ENCODE data around the gene LSM14A. TPM values are rescaled to one million over a fixed set of nuclear protein-coding genes. Genes with fewer than 3 reads are reported as not detected.

Gene LSM14A
- total RNA-seq, 4 donors from 2014 or later: 94.4 to 172 (median 130) TPM

- no peak overlapping the region for H3K4me3 ChIP-seq
- peaks cover 0 to 15% (median 10%) of the 10 kb centered on the region in 4 donors for H3K4me1 ChIP-seq
- 77% methylated on average over 18 of the region's 18 CpGs for WGBS
- no peak for DNase-seq (ENCODE audit: extremely low spot score)
- peaks cover 21 to 79% (median 62%) of the 10 kb centered on the region in 4 donors for H3K36me3 ChIP-seq
- intact Hi-C loops (cut with DNase I): no loop called here
- peak overlapping the region in 1 of 4 donors; percentile 14 for H3K27ac ChIP-seq (replicated peaks in 1 of 4)
- no peaks in the 10 kb centered on the region for H3K27me3 ChIP-seq
- H3K9me3 ChIP-seq: no peaks in the 10 kb centered on the region
- TF ChIP-seq, protein P1, sequence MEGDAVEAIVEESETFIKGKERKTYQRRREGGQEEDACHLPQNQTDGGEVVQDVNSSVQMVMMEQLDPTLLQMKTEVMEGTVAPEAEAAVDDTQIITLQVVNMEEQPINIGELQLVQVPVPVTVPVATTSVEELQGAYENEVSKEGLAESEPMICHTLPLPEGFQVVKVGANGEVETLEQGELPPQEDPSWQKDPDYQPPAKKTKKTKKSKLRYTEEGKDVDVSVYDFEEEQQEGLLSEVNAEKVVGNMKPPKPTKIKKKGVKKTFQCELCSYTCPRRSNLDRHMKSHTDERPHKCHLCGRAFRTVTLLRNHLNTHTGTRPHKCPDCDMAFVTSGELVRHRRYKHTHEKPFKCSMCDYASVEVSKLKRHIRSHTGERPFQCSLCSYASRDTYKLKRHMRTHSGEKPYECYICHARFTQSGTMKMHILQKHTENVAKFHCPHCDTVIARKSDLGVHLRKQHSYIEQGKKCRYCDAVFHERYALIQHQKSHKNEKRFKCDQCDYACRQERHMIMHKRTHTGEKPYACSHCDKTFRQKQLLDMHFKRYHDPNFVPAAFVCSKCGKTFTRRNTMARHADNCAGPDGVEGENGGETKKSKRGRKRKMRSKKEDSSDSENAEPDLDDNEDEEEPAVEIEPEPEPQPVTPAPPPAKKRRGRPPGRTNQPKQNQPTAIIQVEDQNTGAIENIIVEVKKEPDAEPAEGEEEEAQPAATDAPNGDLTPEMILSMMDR (IDR thresholded peaks at IDR 0.05): no peak
- no peak for TF ChIP-seq POLR2AphosphoS5 (IDR thresholded peaks at IDR 0.05)
- TF ChIP-seq POLR2A (IDR thresholded peaks at IDR 0.05; ENCODE audit: low read depth): no peak
- TF ChIP-seq EP300 (IDR thresholded peaks at IDR 0.05): no peak
Observed at GRCh38 chr19:34217952-34218817, 45.9 kb downstream of the LSM14A start.

DNA sequence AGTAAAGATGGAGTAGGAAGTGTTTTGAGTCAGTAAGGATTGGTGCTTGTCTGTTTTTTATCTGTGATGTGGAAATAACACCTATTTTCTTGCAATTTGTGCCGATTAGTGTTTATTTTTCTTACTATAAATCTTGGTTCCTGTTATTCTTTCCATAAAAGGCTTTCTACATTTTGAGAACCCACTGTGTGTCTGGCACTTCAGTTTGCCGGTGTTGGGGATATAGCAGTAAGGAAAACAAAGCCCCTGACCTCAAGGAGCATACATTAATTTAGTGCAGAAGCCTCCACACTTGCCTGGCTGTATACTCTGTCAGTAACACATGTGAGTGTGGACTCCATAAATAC is 46.5 kb downstream of the LSM14A start:
- Histone ChIP-seq H3K9me3 (no peaks in the 10 kb centered on the region), H3K4me3 (no peak overlapping the region), H3K27ac (replicated peaks in 1 of 4) (peak overlapping the region in 1 of 4 donors; percentile 14), H3K4me1 (peaks cover 0 to 15% (median 10%) of the 10 kb centered on the region in 4 donors), H3K36me3 (peaks cover 27 to 79% (median 64%) of the 10 kb centered on the region in 4 donors), H3K27me3 (no peaks in the 10 kb centered on the region)
- 33% methylated on average over 2 of the region's 2 CpGs for WGBS
- no peak for DNase-seq (ENCODE audit: extremely low spot score)
- intact Hi-C loops (cut with DNase I): no loop called here
- TF ChIP-seq EP300 (IDR thresholded peaks at IDR 0.05) (no peak), POLR2A (IDR thresholded peaks at IDR 0.05; ENCODE audit: low read depth) (no peak), POLR2AphosphoS5 (IDR thresholded peaks at IDR 0.05) (no peak)
- TF ChIP-seq, protein P1 (IDR thresholded peaks at IDR 0.05): no peak

DNA sequence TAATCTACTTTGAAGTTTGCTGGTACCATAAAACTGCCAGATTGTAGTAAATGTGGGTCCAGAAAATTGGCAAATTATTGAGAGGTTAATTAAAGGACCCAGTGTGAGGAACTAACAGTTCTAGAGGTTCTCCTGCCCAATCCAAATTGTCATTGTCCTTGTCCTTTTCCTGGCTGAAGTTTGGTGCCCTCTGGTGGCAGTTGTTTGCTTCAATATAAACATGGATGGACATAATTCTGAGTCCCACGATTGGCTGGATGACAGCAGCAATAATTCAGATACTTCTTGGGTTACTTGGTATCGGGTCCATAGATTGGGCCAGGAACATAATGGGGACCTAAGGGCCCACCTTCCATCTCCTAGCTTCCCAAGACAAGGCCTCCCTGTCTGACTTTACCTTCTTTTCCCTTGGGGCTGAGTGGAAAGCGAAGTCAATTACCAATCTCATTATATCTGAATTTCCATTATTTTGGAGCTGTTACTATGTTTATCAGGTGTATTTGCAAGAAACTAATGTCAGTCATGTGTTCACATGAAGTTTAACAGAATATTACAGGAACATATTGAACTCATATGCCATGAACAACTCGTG is 48.3 kb downstream of the LSM14A start:
- 80% methylated on average over 4 of the region's 4 CpGs for WGBS
- no peaks in the 10 kb centered on the region for H3K9me3 ChIP-seq
- peaks cover 0 to 20% (median 10%) of the 10 kb centered on the region in 4 donors for H3K4me1 ChIP-seq
- H3K27ac ChIP-seq (replicated peaks in 1 of 4): no peak overlapping the region
- no peak overlapping the region for H3K4me3 ChIP-seq
- no peak for DNase-seq (ENCODE audit: extremely low spot score)
- peaks cover 43 to 83% (median 70%) of the 10 kb centered on the region in 4 donors for H3K36me3 ChIP-seq
- intact Hi-C loops (cut with DNase I): no loop called here
- TF ChIP-seq, protein P1 (IDR thresholded peaks at IDR 0.05): peak; percentile 48 to 72 (median 52)
- TF ChIP-seq EP300 (IDR thresholded peaks at IDR 0.05): no peak
- no peak for TF ChIP-seq POLR2AphosphoS5 (IDR thresholded peaks at IDR 0.05)
- TF ChIP-seq POLR2A (IDR thresholded peaks at IDR 0.05; ENCODE audit: low read depth): no peak
- no peaks in the 10 kb centered on the region for H3K27me3 ChIP-seq

DNA sequence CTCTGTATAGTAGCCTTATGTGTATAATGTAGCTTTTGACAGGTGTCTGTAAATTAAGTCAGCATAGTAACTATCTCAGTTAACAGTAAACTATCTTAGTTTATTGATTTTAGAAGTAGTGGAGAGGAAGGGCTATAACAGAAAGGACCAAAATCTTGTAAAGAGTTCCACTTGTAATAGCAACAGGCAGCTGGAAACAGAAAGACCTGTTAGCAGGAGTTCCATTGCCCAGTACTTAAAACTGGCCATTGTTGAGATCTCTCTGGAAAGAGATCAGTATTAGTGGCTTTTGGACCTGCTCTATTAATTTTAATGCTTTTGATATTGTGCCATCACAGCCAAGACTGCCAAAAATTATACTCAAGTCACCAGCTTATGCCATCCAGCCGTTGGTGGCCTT is 50.1 kb downstream of the LSM14A start:
- Histone ChIP-seq H3K36me3 (peaks cover 54 to 88% (median 78%) of the 10 kb centered on the region in 4 donors), H3K4me3 (no peak overlapping the region), H3K27me3 (no peaks in the 10 kb centered on the region), H3K9me3 (no peaks in the 10 kb centered on the region), H3K4me1 (peaks cover 0 to 24% (median 14%) of the 10 kb centered on the region in 4 donors), H3K27ac (replicated peaks in 1 of 4) (no peak overlapping the region)
- TF ChIP-seq POLR2A (IDR thresholded peaks at IDR 0.05; ENCODE audit: low read depth) (no peak), EP300 (IDR thresholded peaks at IDR 0.05) (no peak), POLR2AphosphoS5 (IDR thresholded peaks at IDR 0.05) (no peak)
- TF ChIP-seq, protein P1 (IDR thresholded peaks at IDR 0.05): no peak
- WGBS: 68% methylated on average over 1 of the region's 1 CpG
- intact Hi-C loops (cut with DNase I): no loop called here
- no peak for DNase-seq (ENCODE audit: extremely low spot score)
